IPS-NIHi7 (cell line): ENCODE data around the gene MPPED1.

ENCODE experiments used
- DNase-seq: peaks from one replicate; pipeline ENCODE4 v3.0.0; 2012; ENCODE audit warnings: mixed read lengths; ENCODE audit errors: extremely low spot score

MPPED1 gene

GRCh38 chr22:43431808-43432554 is 20.2 kb downstream of the MPPED1 start:
- DNase-seq = no peak

GRCh38 chr22:43432883-43433415 is 21.1 kb downstream of the MPPED1 start:
- DNase-seq = no peak

GRCh38 chr22:43433451-43434274 is 21.8 kb downstream of the MPPED1 start:
- no peak for DNase-seq

- DNase-seq = no peak
Observed at GRCh38 chr22:43434275-43434927, 22.6 kb downstream of the MPPED1 start.

GRCh38 chr22:43434928-43435311 is 23.1 kb downstream of the MPPED1 start:
- no peak for DNase-seq

- no peak for DNase-seq
Observed at GRCh38 chr22:43435851-43436811, 24.3 kb downstream of the MPPED1 start.

- DNase-seq = no peak
Observed at GRCh38 chr22:43436868-43437267, 25.1 kb downstream of the MPPED1 start.

- DNase-seq = no peak
Observed at GRCh38 chr22:43437871-43438475, 26.2 kb downstream of the MPPED1 start.

GRCh38 chr22:43438666-43439347 is 27.0 kb downstream of the MPPED1 start:
- no peak for DNase-seq

GRCh38 chr22:43439368-43440103 is 27.7 kb downstream of the MPPED1 start:
- DNase-seq = no peak

- DNase-seq = no peak
Observed at GRCh38 chr22:43440104-43440387, 28.2 kb downstream of the MPPED1 start.

- DNase-seq = no peak
Observed at GRCh38 chr22:43440556-43440955, 28.7 kb downstream of the MPPED1 start.

GRCh38 chr22:43441216-43441615 is 29.4 kb downstream of the MPPED1 start:
- no peak for DNase-seq

GRCh38 chr22:43441751-43442150 is 29.9 kb downstream of the MPPED1 start:
- DNase-seq = no peak

GRCh38 chr22:43442386-43443151 is 30.8 kb downstream of the MPPED1 start:
- no peak for DNase-seq

- no peak for DNase-seq
Observed at GRCh38 chr22:43443152-43443471, 31.3 kb downstream of the MPPED1 start.

- DNase-seq = no peak
Observed at GRCh38 chr22:43446037-43446803, 34.4 kb downstream of the MPPED1 start.

GRCh38 chr22:43446916-43447315 is 35.1 kb downstream of the MPPED1 start:
- no peak for DNase-seq
